ENCODE measurements around the gene PCIF1.

GRCh38 chr20:45896641-45897161 lies 37.8 kb upstream of the PCIF1 start:
- no peak for TF ChIP-seq CTCF (IDR thresholded peaks at IDR 0.05; ENCODE audit: poor library complexity)
- no peak for TF ChIP-seq EZH2 (IDR thresholded peaks at IDR 0.05; ENCODE audit: borderline replicate concordance)
